Embryonic facial prominence (tissue), 1 donor: ENCODE measurements around the gene FILIP1.

Experiments
- DNase-seq: peaks from one replicate; pipeline ENCODE4 v3.0.0-alpha.2; 2016; ENCODE audit errors: extremely low spot score

FILIP1 gene

GRCh38 chr6:75492386-75493153 is 1.0 kb downstream of the FILIP1 start:
- no peak for DNase-seq

DNA sequence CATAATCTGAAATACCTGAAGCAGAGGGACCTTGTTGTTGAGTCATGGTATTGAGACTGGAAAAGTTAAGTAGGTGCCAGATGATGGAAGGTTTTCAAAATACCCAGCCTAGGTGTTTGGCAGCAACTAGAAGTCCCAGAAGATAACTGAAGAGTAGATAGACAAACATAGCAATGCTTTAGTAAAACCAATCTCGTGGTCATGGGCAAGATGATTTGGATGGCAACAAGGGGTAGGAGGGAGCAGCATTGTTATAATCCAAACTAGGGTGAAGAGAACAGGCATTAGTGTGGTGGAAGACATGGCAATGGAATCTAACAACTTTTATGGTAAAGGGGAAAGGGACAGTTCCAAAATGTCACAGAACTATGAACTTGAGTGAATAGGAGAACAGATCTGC is 2.3 kb downstream of the FILIP1 start:
- no peak for DNase-seq

DNA sequence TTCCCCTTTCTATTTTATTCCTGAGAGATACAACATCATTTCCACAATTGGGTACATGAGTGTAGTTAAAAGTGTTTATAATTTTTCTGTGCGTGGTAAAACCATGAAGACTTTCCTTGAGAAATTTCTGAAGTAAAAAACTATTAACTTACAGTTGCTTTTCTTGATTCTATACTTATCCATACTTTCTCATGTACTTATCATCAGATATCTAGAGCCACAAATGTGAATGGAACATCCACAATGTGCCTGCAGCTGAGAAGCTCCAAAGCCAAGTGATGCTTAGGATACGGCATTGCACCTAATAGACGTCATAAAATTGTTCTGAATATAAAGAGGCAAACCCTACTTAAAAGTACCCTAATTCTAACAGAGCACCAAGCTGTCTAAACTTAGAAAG is 2.9 kb downstream of the FILIP1 start:
- DNase-seq: no peak

GRCh38 chr6:75489025-75489424 is 4.6 kb downstream of the FILIP1 start:
- DNase-seq: no peak

DNA sequence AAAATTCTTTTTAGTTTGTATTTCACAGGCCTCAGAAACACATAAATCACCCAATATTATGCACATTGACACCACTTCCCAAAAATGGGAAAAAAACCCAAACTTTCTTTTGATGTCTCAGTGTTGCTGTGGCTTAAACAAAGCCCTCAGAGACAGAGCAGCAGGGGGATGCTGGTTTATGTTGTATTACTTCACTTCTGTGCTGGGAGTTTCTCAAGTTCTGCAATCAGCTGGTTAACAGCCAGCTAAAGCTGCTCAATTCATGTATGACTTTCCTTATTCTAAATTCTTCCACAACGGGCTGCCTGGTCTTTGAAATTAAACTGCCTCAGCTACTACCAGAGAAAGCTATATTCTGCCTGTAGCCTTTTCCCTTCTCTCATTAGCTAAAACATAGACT is 5.6 kb downstream of the FILIP1 start:
- DNase-seq: no peak

DNA sequence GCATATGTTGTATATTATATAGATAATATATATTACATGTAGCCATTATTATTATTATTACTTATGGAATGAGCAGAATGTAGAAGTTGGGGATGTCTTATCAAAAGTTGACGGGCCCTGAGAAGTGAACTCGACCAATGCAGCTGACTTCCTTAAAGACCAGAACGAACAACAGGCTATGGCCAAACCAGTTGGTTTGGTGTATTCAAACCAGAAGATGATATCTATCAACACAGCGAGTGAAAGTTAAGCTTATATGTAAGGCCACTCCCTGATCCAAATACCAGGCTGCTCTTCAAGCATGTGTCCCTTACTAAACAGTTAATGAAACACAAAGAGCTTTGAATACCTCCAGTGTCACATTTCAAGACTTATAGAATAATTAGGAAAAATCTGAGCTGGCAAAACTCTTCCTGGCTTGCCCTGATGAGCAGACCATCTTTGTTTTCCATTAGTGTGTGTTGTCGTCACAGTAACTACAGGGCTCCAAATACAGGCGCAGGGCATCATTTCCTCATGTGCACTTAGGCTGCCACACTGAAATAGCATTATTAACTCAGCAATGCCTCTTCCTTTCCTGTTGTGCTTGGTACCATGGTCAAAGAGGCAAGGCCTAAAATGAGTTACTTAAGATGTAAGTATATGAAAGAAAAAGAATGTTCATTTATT is 6.6 kb downstream of the FILIP1 start:
- DNase-seq: no peak

DNA sequence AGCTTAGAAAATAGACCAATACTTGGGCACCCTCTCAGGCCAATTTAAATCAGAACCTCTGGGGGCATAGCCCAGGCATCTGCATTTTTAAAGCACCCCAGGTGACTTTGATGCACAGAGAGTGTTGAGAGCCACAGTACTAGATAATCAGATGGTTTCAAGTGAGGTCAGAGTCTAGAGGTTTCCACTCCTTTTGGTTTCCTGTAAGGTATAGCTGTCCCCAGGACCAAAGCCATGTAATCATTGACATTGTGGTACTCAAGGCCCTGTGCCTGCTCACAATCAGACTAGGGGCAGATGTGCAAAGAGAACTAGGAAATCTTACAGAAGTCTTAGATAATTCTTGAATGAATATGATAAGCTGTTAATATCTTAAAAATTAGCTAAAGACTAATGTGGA is 9.1 kb downstream of the FILIP1 start:
- DNase-seq: no peak

DNA sequence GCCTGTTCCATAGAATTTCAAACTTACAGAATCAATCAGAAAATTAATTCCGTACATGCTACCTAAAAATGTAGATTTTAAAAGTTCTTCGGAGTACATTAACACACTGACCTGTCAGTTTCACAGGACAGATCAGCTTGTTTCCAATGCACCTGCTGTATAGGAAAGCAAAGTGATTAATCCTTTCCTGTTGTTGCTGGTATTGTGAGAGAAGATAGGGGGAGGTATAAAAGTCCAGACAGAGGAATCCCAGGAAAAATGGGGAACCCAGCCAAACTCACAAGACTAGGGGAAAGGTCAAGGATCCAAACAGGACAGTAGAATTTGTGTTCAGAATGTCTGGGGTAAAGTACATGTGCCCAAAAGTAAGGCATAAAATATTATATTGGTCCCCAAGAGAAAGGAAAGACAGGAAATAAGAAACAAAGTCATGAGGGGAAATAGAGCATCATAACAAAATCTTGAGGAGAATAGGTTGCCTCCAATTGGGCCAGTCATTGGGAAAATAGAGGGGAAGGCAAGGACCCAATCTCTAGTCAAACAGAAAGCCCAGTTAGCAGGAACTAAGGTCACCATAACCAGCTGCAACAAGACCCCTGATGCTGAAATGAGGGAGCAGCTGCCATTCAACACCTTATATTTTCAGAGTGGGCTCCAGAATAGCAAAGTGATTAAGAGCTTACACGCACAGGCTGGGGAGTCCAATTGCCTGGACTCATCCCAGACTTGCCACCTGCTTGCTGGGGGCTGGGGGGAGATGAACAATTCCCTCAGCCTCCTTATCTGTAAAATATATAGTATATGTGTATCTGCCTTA is 10.3 kb downstream of the FILIP1 start:
- DNase-seq: no peak

DNA sequence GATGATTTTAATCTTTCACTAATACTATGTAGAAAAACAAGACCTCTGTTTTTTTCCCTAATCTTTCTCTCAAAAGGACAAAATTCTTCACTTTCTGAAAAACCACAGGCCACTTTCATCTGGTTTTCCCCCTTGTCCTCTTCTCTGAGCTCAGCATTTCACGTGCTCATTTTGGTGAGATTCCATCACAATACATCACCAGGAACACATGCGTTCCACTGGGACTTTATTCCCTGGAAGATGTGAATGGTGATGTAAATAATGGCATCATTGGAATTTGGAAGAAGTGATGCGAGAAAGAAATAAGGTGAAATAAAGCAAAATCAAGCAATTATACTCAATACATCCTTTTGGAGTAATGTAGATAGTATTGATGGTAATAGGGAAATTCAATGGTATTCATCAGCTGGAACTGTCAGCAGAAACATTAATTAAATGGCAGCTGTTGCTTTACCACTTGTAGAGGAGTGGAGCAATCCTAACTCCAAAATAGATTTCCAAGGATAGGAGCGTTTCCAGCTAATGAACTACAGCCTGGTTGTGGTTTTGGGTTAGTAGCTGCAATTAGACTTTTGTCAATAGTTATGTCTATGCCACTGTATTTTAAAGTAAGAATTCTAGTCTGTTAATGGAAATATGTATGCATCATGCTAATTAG is 11.5 kb downstream of the FILIP1 start:
- DNase-seq: no peak

DNA sequence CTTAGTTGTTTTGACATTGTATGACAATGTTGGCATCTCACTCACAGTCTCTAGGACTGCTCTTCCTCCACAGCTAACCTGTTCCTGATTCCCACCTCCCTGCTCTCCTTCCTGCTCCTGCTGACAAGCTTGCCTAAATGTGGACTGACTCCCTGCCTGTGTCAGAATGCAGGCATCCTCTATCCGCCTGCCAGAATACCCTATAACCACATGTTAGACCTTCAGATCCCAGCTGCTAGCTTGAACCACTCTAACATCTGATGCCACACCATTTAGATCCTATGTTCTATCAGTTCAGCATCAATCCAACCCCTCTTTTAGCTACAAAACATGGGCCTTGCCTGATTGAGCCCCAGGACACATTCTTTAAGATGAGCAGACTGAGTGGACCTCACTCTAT is 12.2 kb downstream of the FILIP1 start:
- DNase-seq: no peak

DNA sequence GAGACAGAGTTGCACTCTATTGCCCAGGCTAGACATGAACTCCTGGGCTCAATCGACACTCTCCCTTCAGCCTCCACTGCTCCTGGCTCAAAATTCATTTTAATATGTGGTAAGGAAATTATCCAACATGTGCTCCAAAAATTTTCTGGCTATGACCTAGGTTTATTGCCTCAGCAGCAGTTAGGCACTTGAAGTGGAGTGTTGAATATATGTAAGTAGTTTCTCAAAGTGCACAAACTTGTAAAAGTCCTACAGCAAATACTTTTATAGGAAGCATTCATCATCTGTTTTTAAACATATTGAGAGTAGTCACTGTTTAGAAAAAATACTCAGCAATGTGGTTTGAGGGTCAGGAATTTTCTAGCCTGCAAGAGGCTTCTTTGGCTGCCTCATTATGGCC is 13.2 kb downstream of the FILIP1 start:
- DNase-seq: no peak

DNA sequence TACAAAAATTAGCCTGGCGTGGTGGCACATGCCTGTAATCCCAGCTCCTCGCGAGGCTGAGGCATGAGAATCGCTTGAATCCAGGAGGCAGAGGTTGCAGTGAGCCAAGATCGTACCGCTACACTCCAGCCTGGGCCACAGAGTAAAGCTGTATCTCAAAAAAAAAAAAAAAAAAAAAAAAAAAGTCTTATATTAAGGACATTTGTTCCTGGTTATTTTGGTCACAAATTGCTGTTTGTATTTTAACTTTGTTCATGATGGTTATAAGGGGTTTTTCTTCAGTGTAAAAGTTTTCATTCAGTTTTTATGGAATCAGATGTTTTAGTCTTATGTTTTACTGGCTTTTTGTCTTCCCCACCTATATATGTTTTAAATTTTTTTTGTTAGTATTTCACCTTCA is 13.9 kb downstream of the FILIP1 start:
- DNase-seq: no peak

DNA sequence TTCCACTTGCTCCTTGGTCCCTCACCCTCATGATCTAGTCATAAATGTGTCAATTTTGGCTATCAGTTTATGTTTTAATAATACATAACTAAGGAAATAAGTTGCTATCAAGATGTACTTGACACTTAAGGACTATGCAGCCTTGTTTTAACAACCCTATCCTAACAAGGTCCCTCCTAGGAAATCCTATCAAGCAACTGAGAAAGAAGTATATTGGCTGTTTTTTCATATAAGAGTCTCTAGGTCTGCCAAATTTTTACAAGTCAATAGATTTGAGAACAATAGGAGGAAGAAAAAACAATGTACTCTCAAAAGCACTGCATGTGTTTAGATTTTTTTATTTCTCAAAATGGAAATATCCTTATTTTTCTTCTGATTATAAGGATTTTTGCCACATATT is 14.7 kb downstream of the FILIP1 start:
- DNase-seq: no peak

- no peak for DNase-seq
Measured at GRCh38 chr6:75472885-75473284, 20.7 kb downstream of the FILIP1 start.

GRCh38 chr6:75467966-75468365 is 25.6 kb downstream of the FILIP1 start:
- no peak for DNase-seq

GRCh38 chr6:75467284-75467683 is 26.3 kb downstream of the FILIP1 start:
- no peak for DNase-seq

GRCh38 chr6:75466636-75467035 is 27.0 kb downstream of the FILIP1 start:
- no peak for DNase-seq

DNA sequence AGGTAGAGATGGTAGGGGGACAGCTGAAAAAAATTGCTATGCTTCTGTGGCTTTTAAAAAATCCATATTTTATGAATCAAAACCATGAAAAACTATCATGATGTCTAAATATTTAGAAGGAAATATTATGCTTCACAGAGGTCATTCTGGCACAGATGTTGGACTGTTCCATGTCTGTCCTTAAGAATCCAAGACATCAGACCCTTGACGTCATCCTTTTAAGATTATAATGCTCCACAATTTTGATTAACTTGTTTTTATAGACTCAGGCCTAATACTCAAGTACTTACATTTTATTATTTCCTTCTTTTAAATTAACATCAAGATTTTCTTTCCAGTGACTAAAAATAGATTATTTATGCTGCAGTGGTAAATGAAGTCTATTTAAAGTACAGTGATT is 29.7 kb downstream of the FILIP1 start:
- no peak for DNase-seq

- no peak for DNase-seq
Measured at GRCh38 chr6:75463061-75463460, 30.5 kb downstream of the FILIP1 start.

GRCh38 chr6:75460681-75461080 is 32.9 kb downstream of the FILIP1 start:
- DNase-seq: no peak

DNA sequence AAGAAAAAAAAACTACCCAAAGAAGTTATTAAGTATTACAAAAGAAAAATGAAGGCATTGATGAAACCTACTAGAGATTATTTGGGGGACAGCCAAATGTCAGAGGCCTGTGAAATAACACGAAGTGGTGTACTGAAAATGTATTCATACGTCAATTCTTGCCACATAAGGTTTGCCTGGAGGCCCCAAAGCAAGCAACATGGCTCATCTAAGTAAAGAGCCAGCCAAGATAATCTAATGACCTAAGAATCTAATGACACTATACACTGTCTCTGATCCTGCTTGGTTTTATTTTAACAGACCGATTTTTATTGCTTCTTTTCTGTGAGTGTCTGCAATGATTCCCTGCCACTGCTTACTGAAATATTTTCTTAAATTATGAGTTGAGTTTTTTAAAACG is 34.7 kb downstream of the FILIP1 start:
- DNase-seq: no peak

- no peak for DNase-seq
Measured at GRCh38 chr6:75450903-75451302, 42.7 kb downstream of the FILIP1 start.
